Gastrocnemius medialis (tissue), 4 donors: ENCODE data around the gene DNAJC7. TPM values are rescaled to one million over a fixed set of nuclear protein-coding genes. Genes with fewer than 3 reads are reported as not detected.
"Not testable (repeated sequence)": the region's sequence is repeated elsewhere in the genome, so short reads cannot be mapped to it uniquely, and the experiment has no call there.

Experiments
- ATAC-seq, 2 donors: fragments of 150-250 bp; one replicate each; pipeline ENCODE4 v1.9.1; 2016
- DNase-seq, 2 donors: peaks; one replicate each; pipeline ENCODE4 v3.0.0-alpha.2; 2019
- H3K27ac ChIP-seq, 4 donors: fragments of 200-600 bp; sonication (generic); 1 replicate in 1 of 4; 2 replicates in 3 of 4; pipeline ENCODE4 v1.5.1; 2016 to 2018; ENCODE audit warnings: mild to moderate bottlenecking in 2 of 4, moderate library complexity in 1 of 4
- H3K27me3 ChIP-seq, 3 donors: fragments of 200-600 bp; sonication (generic) in 2 of 3; 1 replicate in 1 of 3; 2 replicates in 2 of 3; pipeline versions ENCODE4 v1.5.1 to v1.6.0; 2016 to 2019; ENCODE audit warnings: mild to moderate bottlenecking in 1 of 3, moderate library complexity in 1 of 3
- H3K36me3 ChIP-seq, 2 donors: fragments of 200-600 bp; sonication (generic) in 1 of 2; one replicate each; pipeline ENCODE4 v1.5.1; 2017 to 2018
- H3K4me1 ChIP-seq, 2 donors: fragments of 200-600 bp; sonication (generic) in 1 of 2; one replicate each; pipeline ENCODE4 v1.5.1; 2016 to 2017; ENCODE audit warnings: mild to moderate bottlenecking in 2 of 2
- H3K4me3 ChIP-seq, 4 donors: fragments of 200-600 bp; sonication (generic) in 3 of 4; 1 replicate in 1 of 4; 2 replicates in 3 of 4; pipeline ENCODE4 v1.5.1; 2016 to 2019; ENCODE audit warnings: mild to moderate bottlenecking in 2 of 4
- H3K9me3 ChIP-seq, 3 donors: fragments of 200-600 bp; sonication (generic) in 2 of 3; 1 replicate in 1 of 3; 2 replicates in 2 of 3; pipeline ENCODE4 v1.5.1; 2016 to 2019
- POLR2A ChIP-seq, 2 donors: fragments of 450-650 bp; IDR thresholded peaks; one replicate each; pipeline ENCODE4 v1.6.1; 2017; ENCODE audit warnings: antibody characterized with exemption in 2 of 2, mild to moderate bottlenecking in 2 of 2, moderate library complexity in 2 of 2
- in situ Hi-C, 4 donors: fragments of 200-750 bp; cut with MboI; loops; one replicate each; pipeline versions ENCODE4 v1.15.0 to v1.8.0; 2017; ENCODE audit warnings: low sequenced_read_pairs in 4 of 4
- intact Hi-C: fragments of 100-400 bp; cut with DNase I; formaldehyde crosslinking; loops from one replicate; pipeline ENCODE4 v1.15.1; 2023; ENCODE audit warnings: low total_unique reads
- total RNA-seq, 4 donors: library from RNA; depleted of rRNA; stranded (reverse); fragments of >200 nt; gene quantifications; one replicate each; pipeline versions ENCODE4 v1.1.0 to v1.2.3, GENCODE V29; 2016
- TF ChIP-seq, protein P1 (sequence below), 5 experiments: fragments of 450-650 bp in 3 of 5; fragments of 200-600 bp in 2 of 5; sonication (generic) in 2 of 5; IDR thresholded peaks in 4 of 5; conservative IDR thresholded peaks in 1 of 5; 1 replicate in 4 of 5; 2 replicates in 1 of 5; pipeline ENCODE4 v1.5.1; 2016 to 2019; ENCODE audit warnings: antibody characterized with exemption in 5 of 5, mild to moderate bottlenecking in 3 of 5, moderate library complexity in 3 of 5

Gene DNAJC7
- total RNA-seq, 4 donors from 2014 or later, result 64.4 to 78.9 (median 66.4) TPM

GRCh38 chr17:41935641-41936040 is 81.6 kb downstream of the DNAJC7 start:
- no peak for DNase-seq
- intact Hi-C loops, result no loop called here
- TF ChIP-seq POLR2A (IDR thresholded peaks at IDR 0.05), result no peak
- TF ChIP-seq, protein P1, sequence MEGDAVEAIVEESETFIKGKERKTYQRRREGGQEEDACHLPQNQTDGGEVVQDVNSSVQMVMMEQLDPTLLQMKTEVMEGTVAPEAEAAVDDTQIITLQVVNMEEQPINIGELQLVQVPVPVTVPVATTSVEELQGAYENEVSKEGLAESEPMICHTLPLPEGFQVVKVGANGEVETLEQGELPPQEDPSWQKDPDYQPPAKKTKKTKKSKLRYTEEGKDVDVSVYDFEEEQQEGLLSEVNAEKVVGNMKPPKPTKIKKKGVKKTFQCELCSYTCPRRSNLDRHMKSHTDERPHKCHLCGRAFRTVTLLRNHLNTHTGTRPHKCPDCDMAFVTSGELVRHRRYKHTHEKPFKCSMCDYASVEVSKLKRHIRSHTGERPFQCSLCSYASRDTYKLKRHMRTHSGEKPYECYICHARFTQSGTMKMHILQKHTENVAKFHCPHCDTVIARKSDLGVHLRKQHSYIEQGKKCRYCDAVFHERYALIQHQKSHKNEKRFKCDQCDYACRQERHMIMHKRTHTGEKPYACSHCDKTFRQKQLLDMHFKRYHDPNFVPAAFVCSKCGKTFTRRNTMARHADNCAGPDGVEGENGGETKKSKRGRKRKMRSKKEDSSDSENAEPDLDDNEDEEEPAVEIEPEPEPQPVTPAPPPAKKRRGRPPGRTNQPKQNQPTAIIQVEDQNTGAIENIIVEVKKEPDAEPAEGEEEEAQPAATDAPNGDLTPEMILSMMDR (IDR thresholded peaks at IDR 0.05 in 4 of 5, conservative IDR thresholded peaks at IDR 0.05 in 1 of 5), result no peak
- Histone ChIP-seq H3K9me3 (no peaks in the 10 kb centered on the region), H3K27me3 (no peaks in the 10 kb centered on the region), H3K4me3 (no peak overlapping the region), H3K27ac (no peak overlapping the region), H3K36me3 (no peaks in the 10 kb centered on the region), H3K4me1 (peaks cover 19 to 21% of the 10 kb centered on the region in 2 donors)
- ATAC-seq, result no peak
- in situ Hi-C loops, result no loop called here

- no peak overlapping the region for H3K4me3 ChIP-seq
- ATAC-seq (no peak), DNase-seq (no peak)
- H3K36me3 ChIP-seq, result no peaks in the 10 kb centered on the region
- no peak overlapping the region for H3K27ac ChIP-seq
- no peaks in the 10 kb centered on the region for H3K27me3 ChIP-seq
- in situ Hi-C loops, result no loop called here
- no peak for TF ChIP-seq POLR2A (IDR thresholded peaks at IDR 0.05)
- TF ChIP-seq, protein P1 (IDR thresholded peaks at IDR 0.05 in 4 of 5, conservative IDR thresholded peaks at IDR 0.05 in 1 of 5), result no peak
- peaks cover 13 to 19% of the 10 kb centered on the region in 2 donors for H3K4me1 ChIP-seq
- intact Hi-C loops, result no loop called here
- H3K9me3 ChIP-seq, result no peaks in the 10 kb centered on the region
These were observed 84.3 kb downstream of the DNAJC7 start for GRCh38 chr17:41932816-41933389.

- intact Hi-C loops, result not testable (repeated sequence)
These were observed 85.5 kb downstream of the DNAJC7 start for GRCh38 chr17:41931715-41932114.

GRCh38 chr17:41930833-41931156 is 86.4 kb downstream of the DNAJC7 start:
- in situ Hi-C loops, ATAC-seq, H3K27me3 ChIP-seq, H3K36me3 ChIP-seq, H3K9me3 ChIP-seq, DNase-seq: not testable (repeated sequence)
- Histone ChIP-seq H3K4me1 (peaks cover 5 to 12% of the 10 kb centered on the region in 2 donors), H3K4me3 (peak overlapping the region; percentile 41 to 70 (median 62)), H3K27ac (peak overlapping the region; percentile 84 to 97 (median 90))
- intact Hi-C loops, result loop anchor here (1.0 kb wide), 2 partner anchors 11 to 36 kb away; partner anchors contain the start of gene CNP

More at GRCh38 chr17:41931715-41932114, 85.5 kb downstream of the DNAJC7 start:
- H3K27ac ChIP-seq, H3K4me3 ChIP-seq, DNase-seq, in situ Hi-C loops, H3K36me3 ChIP-seq, H3K27me3 ChIP-seq, ATAC-seq, H3K9me3 ChIP-seq: not testable (repeated sequence)
- peaks cover 5 to 12% of the 10 kb centered on the region in 2 donors for H3K4me1 ChIP-seq

DNA sequence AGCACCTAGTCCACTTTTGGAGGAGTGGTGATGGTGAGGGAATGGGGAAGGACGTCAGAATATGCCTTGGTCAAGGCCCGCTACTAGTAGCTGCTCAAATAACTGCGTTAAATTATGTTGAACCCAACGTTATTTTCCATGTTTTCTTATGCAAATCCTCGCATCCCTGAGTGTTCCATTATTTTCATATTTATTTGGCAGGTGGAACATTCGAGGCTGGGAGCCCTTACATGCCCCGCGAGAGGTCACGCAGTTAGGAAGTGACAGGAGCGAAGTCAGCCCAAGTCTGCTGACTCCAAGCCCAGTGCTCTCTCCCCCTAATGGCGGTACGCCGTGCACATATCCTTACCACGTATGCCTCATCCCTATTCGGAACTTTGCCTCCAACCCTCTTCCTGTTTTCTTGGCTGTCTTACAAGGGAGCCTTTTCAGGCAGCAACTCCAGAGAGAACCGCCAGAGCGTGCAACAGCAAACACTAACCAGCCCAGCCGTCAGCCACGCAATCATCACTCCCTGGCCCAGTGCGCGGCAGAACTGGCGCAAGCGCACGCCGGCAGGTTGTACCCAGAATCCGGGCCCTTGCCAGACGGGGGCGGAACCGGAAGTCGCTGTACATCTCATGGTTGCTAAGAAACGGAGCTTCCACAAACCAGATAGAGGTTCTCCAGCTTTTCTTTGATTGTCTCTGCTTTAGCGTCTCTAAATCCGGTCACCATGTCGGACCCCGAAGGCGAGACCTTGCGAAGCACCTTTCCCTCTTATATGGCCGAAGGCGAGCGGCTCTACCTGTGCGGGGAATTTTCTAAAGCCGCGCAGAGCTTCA is 87.0 kb downstream of the DNAJC7 start, which contains the start of gene ODAD4:
TSS of gene ODAD4 (plus strand) at position 609 of the 824 bp plus-strand sequence. CDS start at position 716, 107 bp downstream.
- DNase-seq (peak; percentile 91 to 96), ATAC-seq (peak; percentile 96 to 98)
- H3K36me3 ChIP-seq, result no peaks in the 10 kb centered on the region
- peak within 1 kb of the TSS; percentile 84 to 97 (median 90) for H3K27ac ChIP-seq
- intact Hi-C loops (loop anchor here (1.0 kb wide), 2 partner anchors 11 to 36 kb away; partner anchors contain the start of gene CNP), in situ Hi-C loops (no loop called here)
- H3K4me1 ChIP-seq, result peaks cover 5 to 12% of the 10 kb centered on the region in 2 donors
- H3K9me3 ChIP-seq, result no peaks in the 10 kb centered on the region
- peak; percentile 53 to 65 for TF ChIP-seq POLR2A (IDR thresholded peaks at IDR 0.05)
- TF ChIP-seq, protein P1 (IDR thresholded peaks at IDR 0.05 in 4 of 5, conservative IDR thresholded peaks at IDR 0.05 in 1 of 5), result peak; percentile 56 to 69 (median 62)
- H3K27me3 ChIP-seq, result no peaks in the 10 kb centered on the region
- H3K4me3 ChIP-seq, result peak within 1 kb of the TSS; percentile 41 to 70 (median 62)
